ENCODE results near the gene ZFP64. TPM values are rescaled to one million over a fixed set of nuclear protein-coding genes. Genes with fewer than 3 reads are reported as not detected.

The ZFP64 gene
- total RNA-seq, 1 experiment from 2014 or later, result 25.6 TPM

DNA sequence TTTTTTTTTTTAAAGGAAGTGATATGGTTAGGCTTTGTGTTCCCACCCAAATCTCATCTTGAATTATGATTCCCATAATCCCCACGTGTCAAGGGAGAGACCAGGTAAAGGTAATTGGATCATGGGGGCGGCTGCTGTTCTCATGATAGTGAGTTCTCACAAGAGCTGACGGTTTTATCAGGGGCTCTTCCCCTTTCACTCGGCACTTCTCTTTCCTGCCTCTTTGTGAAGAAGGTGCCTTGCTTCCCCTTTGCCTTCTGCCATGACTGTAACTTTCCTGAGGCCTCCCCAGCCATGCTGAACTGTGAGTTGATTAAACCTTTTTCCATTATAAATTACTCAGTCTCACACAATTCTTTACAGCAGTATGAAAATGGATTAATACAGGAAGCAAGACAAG lies 64.3 kb downstream of the ZFP64 start:
- DNase-seq, result no peak
- TF ChIP-seq, protein P1, sequence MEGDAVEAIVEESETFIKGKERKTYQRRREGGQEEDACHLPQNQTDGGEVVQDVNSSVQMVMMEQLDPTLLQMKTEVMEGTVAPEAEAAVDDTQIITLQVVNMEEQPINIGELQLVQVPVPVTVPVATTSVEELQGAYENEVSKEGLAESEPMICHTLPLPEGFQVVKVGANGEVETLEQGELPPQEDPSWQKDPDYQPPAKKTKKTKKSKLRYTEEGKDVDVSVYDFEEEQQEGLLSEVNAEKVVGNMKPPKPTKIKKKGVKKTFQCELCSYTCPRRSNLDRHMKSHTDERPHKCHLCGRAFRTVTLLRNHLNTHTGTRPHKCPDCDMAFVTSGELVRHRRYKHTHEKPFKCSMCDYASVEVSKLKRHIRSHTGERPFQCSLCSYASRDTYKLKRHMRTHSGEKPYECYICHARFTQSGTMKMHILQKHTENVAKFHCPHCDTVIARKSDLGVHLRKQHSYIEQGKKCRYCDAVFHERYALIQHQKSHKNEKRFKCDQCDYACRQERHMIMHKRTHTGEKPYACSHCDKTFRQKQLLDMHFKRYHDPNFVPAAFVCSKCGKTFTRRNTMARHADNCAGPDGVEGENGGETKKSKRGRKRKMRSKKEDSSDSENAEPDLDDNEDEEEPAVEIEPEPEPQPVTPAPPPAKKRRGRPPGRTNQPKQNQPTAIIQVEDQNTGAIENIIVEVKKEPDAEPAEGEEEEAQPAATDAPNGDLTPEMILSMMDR (IDR thresholded peaks at IDR 0.05; ENCODE audit: unreplicated experiment), result no peak
- Mint-ChIP-seq H3K27ac (ENCODE audit: unreplicated experiment) (no peak overlapping the region), H3K9me3 (ENCODE audit: low read depth, unreplicated experiment) (no peaks in the 10 kb centered on the region), H3K27me3 (ENCODE audit: unreplicated experiment) (no peaks in the 10 kb centered on the region), H3K36me3 (ENCODE audit: insufficient read depth, unreplicated experiment) (no peaks in the 10 kb centered on the region), H3K4me1 (ENCODE audit: low read depth, unreplicated experiment) (no peaks in the 10 kb centered on the region), H3K4me3 (ENCODE audit: low read depth, unreplicated experiment) (no peak overlapping the region)
- no TSS peak for BruUV-seq (replicated peaks)
- intact Hi-C loops (cut with micrococcal nuclease; ENCODE audit: unreplicated experiment), result loop anchor here (5.0 to 10.0 kb wide), 2 partner anchors 90 to 1417 kb away; no protein-coding TSS in a partner anchor
- CTCF ChIA-PET, result no interaction called here

DNA sequence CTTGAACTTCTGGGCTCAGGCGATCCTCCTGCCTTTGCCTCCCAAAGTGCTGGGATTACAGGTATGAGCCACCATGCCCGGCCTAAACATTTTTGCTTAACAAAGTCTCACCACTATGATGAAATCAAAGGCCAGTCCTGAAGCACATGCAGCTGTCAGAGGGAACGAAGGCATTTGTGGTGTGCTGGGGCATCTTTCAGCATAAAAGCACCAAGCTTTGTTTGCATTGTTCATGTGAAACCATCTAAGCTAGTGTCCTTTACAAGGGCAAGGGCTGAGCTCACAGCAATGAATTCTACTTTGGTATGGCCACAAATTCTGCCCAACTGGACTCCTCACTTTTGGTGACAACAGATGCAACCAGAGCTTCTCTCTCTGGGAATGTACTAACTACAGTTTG lies 66.8 kb downstream of the ZFP64 start:
- Mint-ChIP-seq H3K27me3 (ENCODE audit: unreplicated experiment) (no peaks in the 10 kb centered on the region), H3K9me3 (ENCODE audit: low read depth, unreplicated experiment) (no peaks in the 10 kb centered on the region), H3K36me3 (ENCODE audit: insufficient read depth, unreplicated experiment) (no peaks in the 10 kb centered on the region), H3K27ac (ENCODE audit: unreplicated experiment) (no peak overlapping the region), H3K4me3 (ENCODE audit: low read depth, unreplicated experiment) (no peak overlapping the region), H3K4me1 (ENCODE audit: low read depth, unreplicated experiment) (no peaks in the 10 kb centered on the region)
- BruUV-seq (replicated peaks), result no TSS peak
- no peak for DNase-seq
- TF ChIP-seq, protein P1 (IDR thresholded peaks at IDR 0.05; ENCODE audit: unreplicated experiment), result no peak
- CTCF ChIA-PET, result interaction anchor here (0.9 kb wide), 1 partner anchor 26 kb away, joined by 4 read pairs; no protein-coding TSS in a partner anchor
- intact Hi-C loops (cut with micrococcal nuclease; ENCODE audit: unreplicated experiment), result loop anchor here (5.0 to 10.0 kb wide), 2 partner anchors 92 to 1420 kb away; no protein-coding TSS in a partner anchor

GRCh38 chr20:52118696-52119095 lies 72.9 kb downstream of the ZFP64 start:
- CTCF ChIA-PET, result interaction anchor here (0.7 to 1.6 kb wide), 3 partner anchors 10 to 279 kb away, joined by 3 to 5 read pairs (median 4); no protein-coding TSS in a partner anchor
- Mint-ChIP-seq H3K9me3 (ENCODE audit: low read depth, unreplicated experiment) (no peaks in the 10 kb centered on the region), H3K4me1 (ENCODE audit: low read depth, unreplicated experiment) (no peaks in the 10 kb centered on the region), H3K36me3 (ENCODE audit: insufficient read depth, unreplicated experiment) (no peaks in the 10 kb centered on the region), H3K27ac (ENCODE audit: unreplicated experiment) (no peak overlapping the region), H3K27me3 (ENCODE audit: unreplicated experiment) (no peaks in the 10 kb centered on the region), H3K4me3 (ENCODE audit: low read depth, unreplicated experiment) (no peak overlapping the region)
- no peak for DNase-seq
- no TSS peak for BruUV-seq (replicated peaks)
- intact Hi-C loops (cut with micrococcal nuclease; ENCODE audit: unreplicated experiment), result no loop called here
- TF ChIP-seq, protein P1 (IDR thresholded peaks at IDR 0.05; ENCODE audit: unreplicated experiment), result no peak

DNA sequence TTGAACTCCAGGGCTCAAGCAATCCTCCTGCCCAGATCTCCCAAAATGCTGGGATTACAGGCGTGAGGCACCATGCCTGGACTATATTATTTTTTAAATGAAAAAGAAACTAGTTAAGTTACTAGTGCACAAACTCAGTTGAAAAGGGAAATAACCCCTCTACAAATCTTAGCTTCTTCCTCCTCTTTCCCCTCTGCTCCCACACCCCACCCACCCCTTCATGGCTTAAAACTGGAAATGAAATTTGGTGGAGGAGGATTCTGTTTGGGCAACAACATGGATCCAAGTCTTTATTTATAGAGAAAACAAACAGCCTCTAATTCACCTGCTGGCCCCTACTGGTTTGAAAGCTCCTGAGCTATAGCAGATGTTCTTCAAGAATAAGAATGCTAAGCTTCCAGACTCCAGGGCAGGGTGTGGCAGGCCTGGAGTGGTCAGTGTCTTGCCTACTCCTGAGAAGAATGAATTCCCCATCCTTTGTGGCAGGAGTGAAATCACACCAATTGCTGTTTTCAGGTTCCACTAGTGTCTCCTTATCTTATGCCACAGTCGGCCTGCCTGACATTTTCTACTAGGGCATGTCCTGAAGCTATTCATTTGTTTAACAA lies 73.5 kb downstream of the ZFP64 start:
- no TSS peak for BruUV-seq (replicated peaks)
- no peaks in the 10 kb centered on the region for H3K27me3 Mint-ChIP-seq (ENCODE audit: unreplicated experiment)
- intact Hi-C loops (cut with micrococcal nuclease; ENCODE audit: unreplicated experiment), result no loop called here
- TF ChIP-seq, protein P1 (IDR thresholded peaks at IDR 0.05; ENCODE audit: unreplicated experiment), result no peak
- H3K36me3 Mint-ChIP-seq (ENCODE audit: insufficient read depth, unreplicated experiment), result no peaks in the 10 kb centered on the region
- no peak overlapping the region for H3K4me3 Mint-ChIP-seq (ENCODE audit: low read depth, unreplicated experiment)
- CTCF ChIA-PET, result interaction anchor here (1.6 kb wide), 1 partner anchor 10 kb away, joined by 5 read pairs; no protein-coding TSS in a partner anchor
- H3K9me3 Mint-ChIP-seq (ENCODE audit: low read depth, unreplicated experiment), result no peaks in the 10 kb centered on the region
- no peak overlapping the region for H3K27ac Mint-ChIP-seq (ENCODE audit: unreplicated experiment)
- H3K4me1 Mint-ChIP-seq (ENCODE audit: low read depth, unreplicated experiment), result no peaks in the 10 kb centered on the region
- DNase-seq, result no peak
